Measurements from ENCODE around the gene TBCD.

The TBCD gene

GRCh38 chr17:82751571-82752370 lies at the start of gene TBCD:
Gene TBCD, plus strand, starts transcription at chr17:82752065. Its CDS starts 129 bp downstream, at chr17:82752194.
- peak; percentile 77 for DNase-seq

GRCh38 chr17:82702231-82702927 lies 49.5 kb upstream of the TBCD start:
- no peak for DNase-seq

- DNase-seq, result no peak
Observed at GRCh38 chr17:82703036-82703745, 48.7 kb upstream of the TBCD start.

- DNase-seq, result no peak
Observed at GRCh38 chr17:82703935-82704865, 47.7 kb upstream of the TBCD start.

GRCh38 chr17:82704886-82705285 lies 47.0 kb upstream of the TBCD start:
- no peak for DNase-seq

- no peak for DNase-seq
Observed at GRCh38 chr17:82705756-82706155, 46.1 kb upstream of the TBCD start.

- DNase-seq, result no peak
Observed at GRCh38 chr17:82709024-82709675, 42.7 kb upstream of the TBCD start.

GRCh38 chr17:82709676-82710498 lies 42.0 kb upstream of the TBCD start:
- no peak for DNase-seq

GRCh38 chr17:82710499-82711232 lies 41.2 kb upstream of the TBCD start:
- no peak for DNase-seq

GRCh38 chr17:82713071-82713723 lies 38.7 kb upstream of the TBCD start:
- DNase-seq, result no peak

GRCh38 chr17:82716203-82717010 lies 35.5 kb upstream of the TBCD start, which contains the start of gene FN3KRP:
Gene FN3KRP, plus strand, starts transcription at chr17:82716706. Its CDS starts 50 bp downstream, at chr17:82716756.
- DNase-seq, result peak; percentile 91

GRCh38 chr17:82718986-82719685 lies 32.7 kb upstream of the TBCD start:
- no peak for DNase-seq

GRCh38 chr17:82720204-82720603 lies 31.7 kb upstream of the TBCD start:
- no peak for DNase-seq

- DNase-seq, result no peak
Observed at GRCh38 chr17:82722341-82723013, 29.4 kb upstream of the TBCD start.

- DNase-seq, result no peak
Observed at GRCh38 chr17:82723169-82723807, 28.6 kb upstream of the TBCD start.

GRCh38 chr17:82726427-82726826 lies 25.4 kb upstream of the TBCD start:
- no peak for DNase-seq
